ENCODE measurements around the gene MACROD1.
A peak's percentile ranks its signal among the peaks of the same experiment; 100 is the strongest.

The MACROD1 gene

GRCh38 chr11:64101461-64101860 is 64.5 kb downstream of the MACROD1 start:
- DNase-seq (ENCODE audit: extremely low read depth, low read depth): no peak
- no peak overlapping the region for H3K4me3 ChIP-seq (replicated peaks; ENCODE audit: low read depth, low read length)
- TF ChIP-seq CTCF (IDR thresholded peaks at IDR 0.05; ENCODE audit: low read depth, low read length, missing control alignments): no peak

DNA sequence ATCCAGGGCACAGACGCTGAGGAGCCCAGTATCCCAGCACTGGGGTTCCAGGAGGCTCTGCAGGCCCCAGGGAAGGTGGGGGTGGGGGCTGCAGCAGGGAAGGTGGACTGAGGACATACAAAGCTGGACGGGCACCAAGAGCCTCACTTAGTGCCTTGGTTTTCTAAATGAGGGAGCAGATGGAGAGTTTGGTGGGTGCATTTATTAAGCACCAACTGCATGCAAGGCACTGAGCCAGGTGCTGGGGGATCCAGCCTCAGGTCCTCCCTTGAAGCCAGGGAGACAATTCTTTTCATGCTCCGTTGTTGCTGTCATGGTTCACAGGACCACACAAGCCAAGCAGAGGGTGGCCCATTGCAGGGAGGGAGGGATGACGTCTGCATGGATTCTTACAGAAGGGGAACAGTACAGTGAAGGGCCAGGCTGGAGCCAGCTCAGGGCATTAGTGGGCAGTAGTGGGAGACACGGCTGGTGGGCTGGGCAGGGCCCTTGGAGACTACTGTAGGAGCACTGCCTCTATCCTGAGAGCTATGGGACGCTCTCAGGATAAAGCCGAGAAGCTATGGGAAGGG is 65.0 kb downstream of the MACROD1 start:
- H3K4me3 ChIP-seq (replicated peaks; ENCODE audit: low read depth, low read length): no peak overlapping the region
- TF ChIP-seq CTCF (IDR thresholded peaks at IDR 0.05; ENCODE audit: low read depth, low read length, missing control alignments): no peak
- no peak for DNase-seq (ENCODE audit: extremely low read depth, low read depth)

- DNase-seq (ENCODE audit: extremely low read depth, low read depth): no peak
- H3K4me3 ChIP-seq (replicated peaks; ENCODE audit: low read depth, low read length): no peak overlapping the region
- TF ChIP-seq CTCF (IDR thresholded peaks at IDR 0.05; ENCODE audit: low read depth, low read length, missing control alignments): peak; percentile 17
These were observed 65.6 kb downstream of the MACROD1 start for GRCh38 chr11:64100360-64100759.

GRCh38 chr11:64099436-64099835 is 66.5 kb downstream of the MACROD1 start:
- no peak for TF ChIP-seq CTCF (IDR thresholded peaks at IDR 0.05; ENCODE audit: low read depth, low read length, missing control alignments)
- DNase-seq (ENCODE audit: extremely low read depth, low read depth): no peak
- H3K4me3 ChIP-seq (replicated peaks; ENCODE audit: low read depth, low read length): no peak overlapping the region

DNA sequence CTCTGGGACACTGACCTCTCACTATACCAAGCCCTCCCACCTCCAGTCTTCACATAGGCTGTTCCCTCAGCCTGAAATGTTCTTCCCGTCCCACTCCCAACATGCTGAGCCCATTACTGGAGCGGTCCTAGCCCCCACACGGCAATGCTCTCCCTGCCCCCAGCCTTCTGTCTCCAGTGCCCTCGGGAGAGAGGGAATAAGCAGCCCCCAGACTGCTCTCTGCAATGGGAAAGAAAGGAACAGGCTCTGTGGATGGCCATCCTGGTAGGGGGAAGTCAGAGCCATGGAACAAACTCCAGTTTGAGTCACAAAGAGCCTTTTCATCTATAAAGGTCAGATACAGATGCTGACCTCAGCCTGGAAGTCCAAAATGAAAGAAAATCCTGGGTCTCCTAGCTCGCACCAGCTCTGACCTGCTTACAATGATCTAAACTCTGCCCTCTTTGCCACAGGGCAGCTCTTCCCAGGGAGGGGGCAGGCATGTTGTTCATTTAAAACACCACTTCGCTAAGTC is 67.5 kb downstream of the MACROD1 start:
- DNase-seq (ENCODE audit: extremely low read depth, low read depth): no peak
- no peak for TF ChIP-seq CTCF (IDR thresholded peaks at IDR 0.05; ENCODE audit: low read depth, low read length, missing control alignments)
- no peak overlapping the region for H3K4me3 ChIP-seq (replicated peaks; ENCODE audit: low read depth, low read length)

GRCh38 chr11:64097468-64098317 is 68.2 kb downstream of the MACROD1 start:
- no peak for DNase-seq (ENCODE audit: extremely low read depth, low read depth)
- no peak for TF ChIP-seq CTCF (IDR thresholded peaks at IDR 0.05; ENCODE audit: low read depth, low read length, missing control alignments)
- H3K4me3 ChIP-seq (replicated peaks; ENCODE audit: low read depth, low read length): no peak overlapping the region
